IPS-NIHi7 (cell line): ENCODE data around the gene SOWAHC.
"Not testable (repeated sequence)": the region's sequence is repeated elsewhere in the genome, so short reads cannot be mapped to it uniquely, and the experiment has no call there.

Experiments
- DNase-seq: peaks from one replicate; pipeline ENCODE4 v3.0.0; 2012; ENCODE audit warnings: mixed read lengths; ENCODE audit errors: extremely low spot score

The SOWAHC gene

DNA sequence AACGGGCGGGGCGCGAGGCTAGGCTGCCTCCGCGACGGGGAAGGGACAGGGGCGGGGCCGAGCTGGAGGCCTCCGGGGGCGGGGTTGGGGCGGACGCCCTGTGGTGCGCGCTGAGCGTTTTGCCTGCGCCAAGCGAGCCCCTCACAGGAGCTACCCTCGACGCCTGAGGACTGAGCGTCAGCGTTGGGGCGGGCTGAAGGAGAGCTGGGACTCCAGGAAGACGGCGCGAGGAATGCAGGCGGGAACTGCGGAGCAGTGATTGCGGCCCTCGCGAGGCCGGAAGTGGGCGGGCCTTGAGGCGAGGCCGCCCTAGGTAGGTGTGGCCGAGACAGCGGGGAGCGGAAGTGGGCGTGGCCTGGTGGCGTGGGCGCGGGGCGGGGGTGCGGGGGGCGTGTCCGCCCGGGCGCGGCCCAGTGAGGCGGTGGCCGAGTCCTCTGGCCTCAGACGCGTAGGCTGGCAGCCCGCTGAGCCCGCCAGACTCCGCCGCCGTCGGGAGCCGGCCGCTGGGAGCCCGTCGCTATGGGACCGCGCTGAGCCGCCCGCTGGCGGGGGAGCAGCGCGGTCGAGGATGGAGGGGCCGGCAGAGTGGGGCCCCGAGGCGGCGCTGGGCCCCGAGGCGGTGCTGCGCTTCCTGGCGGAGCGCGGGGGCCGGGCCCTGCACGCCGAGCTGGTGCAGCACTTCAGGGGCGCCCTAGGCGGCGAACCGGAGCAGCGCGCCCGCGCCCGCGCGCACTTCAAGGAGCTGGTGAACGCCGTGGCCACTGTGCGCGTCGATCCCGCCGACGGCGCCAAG, at the start of gene SOWAHC, which contains the start of gene SEPTIN10:
Gene SOWAHC, plus strand, starts transcription at position 443 of the 793 bp plus-strand sequence. Its CDS starts 126 bp downstream, at position 569.
Gene SEPTIN10, minus strand, starts transcription at position 45 of the 793 bp plus-strand sequence. CDS start 139 bp downstream, outside the sequence.
- DNase-seq: peak; percentile 93

- no peak for DNase-seq
Observed at GRCh38 chr2:109575373-109575772, 38.8 kb upstream of the SOWAHC start.

- not testable (repeated sequence) for DNase-seq
Observed at GRCh38 chr2:109577630-109578029, 36.5 kb upstream of the SOWAHC start.

DNA sequence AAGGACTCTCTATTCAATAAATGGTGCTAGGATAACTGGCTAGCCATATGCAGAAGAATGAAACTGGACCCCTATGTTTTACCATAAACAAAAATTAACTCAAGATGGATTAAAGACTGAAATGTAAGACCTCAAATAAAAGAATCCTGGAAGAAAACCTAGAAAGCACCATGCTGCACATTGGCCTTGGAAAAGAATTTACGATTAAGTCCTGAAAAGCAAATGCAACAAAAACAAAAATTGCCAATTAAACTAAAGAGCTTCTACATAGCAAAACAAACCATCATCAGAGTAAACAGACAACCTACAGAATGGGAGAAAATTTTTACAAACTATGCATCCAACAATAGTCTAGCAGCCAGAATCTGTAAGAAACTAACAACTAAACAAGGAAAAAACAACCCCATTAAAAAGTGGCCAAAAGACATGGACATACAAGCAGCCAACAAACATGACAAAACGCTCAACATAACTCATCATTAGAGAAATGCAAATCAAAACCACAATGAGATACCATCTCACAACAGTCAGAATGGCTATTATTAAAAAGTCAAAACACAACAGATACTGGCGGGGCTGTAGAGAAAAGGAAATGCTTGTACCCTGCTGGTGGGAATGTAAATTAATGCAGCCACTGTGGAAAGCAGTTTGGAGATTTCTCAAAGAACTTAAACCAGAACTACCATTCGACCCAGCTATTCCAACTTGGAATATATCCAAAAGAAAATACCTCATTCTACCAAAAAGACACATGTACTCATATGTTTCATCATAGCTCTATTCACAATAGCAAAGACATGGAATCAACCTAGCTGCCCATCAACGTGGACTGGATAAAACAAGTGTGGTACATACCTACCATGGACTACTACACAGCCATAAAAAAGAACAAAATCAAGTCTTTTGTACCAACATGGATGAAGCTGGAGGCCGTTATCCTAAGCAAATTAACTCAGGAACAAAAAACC, 31.0 kb upstream of the SOWAHC start:
- DNase-seq: no peak

GRCh38 chr2:109586687-109587086, 27.5 kb upstream of the SOWAHC start:
- DNase-seq: no peak

DNA sequence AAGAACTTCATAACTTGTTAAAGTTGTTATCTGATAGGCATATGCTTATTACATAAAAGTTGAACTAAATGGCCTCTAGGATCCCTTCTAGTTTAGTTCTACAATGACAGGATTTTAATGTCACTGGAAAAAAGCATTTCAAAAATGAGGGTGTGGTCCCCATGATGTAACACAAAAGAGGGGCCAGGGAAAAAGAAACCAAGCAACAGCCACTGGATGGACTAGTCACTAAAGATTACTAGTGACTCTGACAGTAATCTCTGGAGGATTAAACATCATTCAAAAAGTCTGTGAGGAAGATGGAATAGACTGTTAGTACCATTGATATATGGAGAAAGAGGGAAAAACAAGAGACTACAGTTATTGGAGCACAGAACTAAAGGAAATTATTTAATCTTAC, 23.0 kb upstream of the SOWAHC start:
- no peak for DNase-seq

DNA sequence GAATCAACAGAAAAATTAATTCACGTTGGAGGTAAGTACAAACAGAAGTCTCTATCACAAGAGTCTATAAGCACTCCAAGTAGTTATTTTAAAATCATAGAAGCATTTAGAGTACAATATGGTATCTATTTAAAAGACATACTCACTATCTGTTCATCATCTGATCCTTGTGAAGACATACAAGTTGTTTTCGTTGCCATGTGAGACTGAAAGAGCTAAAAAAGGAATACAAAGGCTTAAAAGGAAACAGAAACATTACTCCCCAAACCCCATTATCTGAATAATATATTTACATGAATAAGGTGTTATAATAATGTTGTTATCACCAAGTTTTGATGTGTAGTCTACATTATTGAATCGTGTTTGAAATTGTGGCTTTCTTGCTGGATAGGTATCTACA, 21.3 kb upstream of the SOWAHC start:
- DNase-seq: no peak

DNA sequence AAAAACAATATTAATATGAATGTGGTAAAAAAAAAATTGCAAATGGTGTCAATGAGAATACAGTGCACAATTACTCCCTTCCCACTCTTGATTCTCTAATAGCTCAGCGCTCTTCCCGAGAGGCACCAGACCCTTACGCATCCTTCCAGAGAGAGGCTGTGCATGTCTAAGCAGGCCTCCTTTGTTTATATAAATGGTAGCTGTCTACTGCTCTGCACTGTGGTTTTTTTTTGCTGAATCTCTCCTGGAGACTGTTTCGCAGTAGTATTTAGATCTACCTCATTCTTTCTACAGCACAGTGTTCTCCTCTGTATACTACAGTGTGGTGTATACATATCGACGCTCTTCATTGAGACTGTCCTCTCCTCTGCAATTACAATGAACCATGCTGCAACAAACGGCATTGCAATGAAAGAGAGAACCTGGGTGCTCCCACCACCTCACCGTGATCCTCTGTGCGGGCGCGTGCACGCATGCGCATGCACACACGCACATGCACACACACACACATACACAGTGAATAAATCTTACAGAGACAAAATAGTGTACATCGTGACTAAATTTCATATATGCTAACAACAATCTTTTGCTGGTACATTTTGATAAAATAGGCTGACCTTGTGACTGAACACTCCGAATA, 19.8 kb upstream of the SOWAHC start:
- DNase-seq: no peak

DNA sequence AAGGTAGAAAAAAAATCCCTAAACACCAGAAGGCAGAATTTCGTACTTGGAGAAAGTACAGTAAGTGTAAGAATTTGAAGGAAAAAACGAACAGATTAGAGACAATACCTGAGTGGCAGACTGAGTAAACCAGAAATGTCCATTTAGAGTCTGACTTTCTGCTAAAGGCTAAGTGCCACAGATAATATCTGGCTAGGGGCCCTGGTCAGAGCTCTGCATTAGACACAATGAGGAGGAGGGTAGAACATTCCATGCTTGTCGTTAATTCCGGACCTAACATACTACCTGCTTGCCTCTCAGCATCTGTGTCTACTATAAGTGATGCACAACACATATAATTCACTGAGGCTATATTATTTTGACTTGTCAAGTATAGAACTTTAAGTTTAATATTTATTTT, 18.5 kb upstream of the SOWAHC start:
- no peak for DNase-seq

- DNase-seq: no peak
Observed at GRCh38 chr2:109597283-109597682, 16.9 kb upstream of the SOWAHC start.

DNA sequence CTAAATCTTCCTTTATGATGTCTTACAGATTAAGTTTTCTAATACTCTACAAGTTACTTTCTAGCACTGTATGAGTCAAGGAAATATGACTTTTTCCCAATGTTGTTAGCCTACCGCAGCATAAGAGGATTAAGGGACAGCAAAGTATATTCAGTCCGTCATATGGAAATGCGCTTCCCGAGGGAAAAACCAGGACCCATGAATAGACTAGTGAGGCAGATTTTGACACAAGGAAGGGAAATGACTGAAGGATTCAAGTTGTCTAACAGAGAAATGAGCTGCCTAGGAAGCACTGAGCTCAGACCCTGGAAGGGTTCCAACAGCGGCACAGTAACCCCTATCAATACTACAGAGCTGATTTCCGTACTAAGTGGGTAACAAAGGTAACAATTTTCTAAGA, 12.4 kb upstream of the SOWAHC start:
- no peak for DNase-seq

DNA sequence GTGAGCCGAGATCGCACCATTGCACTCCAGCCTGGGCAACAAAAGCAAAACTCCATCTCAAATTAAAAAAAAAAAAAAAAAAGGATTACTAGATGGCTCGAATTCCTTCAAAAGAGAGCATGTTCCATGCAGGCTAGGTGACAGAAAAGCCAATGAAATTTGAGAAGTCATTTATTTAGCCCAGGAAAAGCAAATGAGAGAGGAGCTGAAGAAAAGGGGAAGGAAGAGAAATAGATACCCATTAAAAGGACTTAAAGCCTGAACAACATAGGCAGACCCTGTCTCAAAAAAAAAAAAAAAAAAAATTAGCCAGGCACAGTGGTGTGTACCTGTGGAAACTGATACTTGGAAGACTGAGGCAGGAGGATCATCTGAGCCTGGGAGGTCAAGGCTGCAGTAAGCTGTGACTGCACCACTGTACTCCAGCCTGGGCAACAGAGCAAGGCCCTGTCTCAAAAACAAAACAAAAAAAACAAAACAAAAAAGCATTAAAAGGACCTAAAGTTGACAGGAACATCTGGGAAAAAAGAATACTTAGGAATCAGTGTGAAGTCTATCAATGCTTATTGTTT, 11.5 kb upstream of the SOWAHC start:
- no peak for DNase-seq

- no peak for DNase-seq
Observed at GRCh38 chr2:109604597-109604996, 9.6 kb upstream of the SOWAHC start.

- no peak for DNase-seq
Observed at GRCh38 chr2:109607766-109608165, 6.4 kb upstream of the SOWAHC start.

DNA sequence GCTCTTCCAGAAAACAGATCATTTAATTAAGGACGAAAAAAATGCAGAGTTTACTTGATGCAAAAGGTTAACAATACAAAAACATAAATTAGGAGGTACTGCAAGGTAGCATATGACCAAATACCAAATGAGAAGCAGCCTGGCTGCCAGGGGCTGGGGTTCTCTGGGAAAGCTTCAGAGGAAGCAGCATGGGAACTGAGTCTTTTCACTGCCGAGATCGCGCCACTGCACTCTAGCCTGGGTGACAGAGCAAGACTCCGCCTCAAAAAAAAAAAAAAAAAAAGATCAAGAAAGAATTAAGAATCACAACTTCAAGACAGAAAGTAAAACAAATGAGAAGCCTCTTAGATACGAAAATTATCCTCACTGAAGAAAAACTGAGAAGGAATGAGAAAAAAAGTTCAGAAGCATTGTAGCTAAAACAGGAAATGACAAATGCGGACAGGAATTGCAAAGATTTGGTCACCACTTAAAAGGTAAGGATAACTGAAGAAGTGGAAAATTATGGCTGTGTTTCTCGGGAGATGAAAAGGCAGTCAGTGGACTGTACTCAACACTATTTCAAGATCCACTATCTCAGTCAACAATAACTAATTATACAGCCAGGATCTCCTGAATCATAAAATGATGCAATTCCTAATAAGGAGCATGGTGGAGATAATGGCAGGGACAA, 4.7 kb upstream of the SOWAHC start:
- no peak for DNase-seq

DNA sequence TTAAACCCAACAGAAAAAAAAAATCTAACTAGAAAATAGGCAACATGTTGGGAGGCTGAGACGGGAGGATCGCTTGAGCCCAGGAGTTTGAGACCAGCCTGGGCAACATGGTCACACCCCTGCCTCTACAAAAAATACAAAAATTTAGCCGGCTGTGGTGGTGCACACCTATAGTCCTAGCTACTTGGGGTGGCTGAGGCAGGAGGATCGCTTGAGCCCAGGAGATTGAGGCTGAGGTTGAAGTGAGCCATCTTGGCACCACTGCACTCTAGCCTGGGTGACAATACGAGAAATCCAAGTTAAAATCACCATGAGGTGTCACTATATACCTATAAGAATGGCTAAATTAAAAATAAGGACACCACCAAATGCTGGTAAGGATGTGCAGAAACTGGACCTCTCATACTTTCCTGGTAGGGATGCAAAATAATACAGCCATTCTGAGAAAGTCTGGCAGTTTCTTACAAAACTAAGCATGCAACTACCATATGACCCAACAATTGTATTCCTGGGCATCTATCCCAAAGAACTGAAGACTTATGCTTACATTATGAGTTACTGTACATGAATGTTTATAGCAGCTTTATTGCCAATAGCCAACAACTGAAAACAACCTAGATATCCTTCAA, 2.6 kb upstream of the SOWAHC start:
- no peak for DNase-seq

DNA sequence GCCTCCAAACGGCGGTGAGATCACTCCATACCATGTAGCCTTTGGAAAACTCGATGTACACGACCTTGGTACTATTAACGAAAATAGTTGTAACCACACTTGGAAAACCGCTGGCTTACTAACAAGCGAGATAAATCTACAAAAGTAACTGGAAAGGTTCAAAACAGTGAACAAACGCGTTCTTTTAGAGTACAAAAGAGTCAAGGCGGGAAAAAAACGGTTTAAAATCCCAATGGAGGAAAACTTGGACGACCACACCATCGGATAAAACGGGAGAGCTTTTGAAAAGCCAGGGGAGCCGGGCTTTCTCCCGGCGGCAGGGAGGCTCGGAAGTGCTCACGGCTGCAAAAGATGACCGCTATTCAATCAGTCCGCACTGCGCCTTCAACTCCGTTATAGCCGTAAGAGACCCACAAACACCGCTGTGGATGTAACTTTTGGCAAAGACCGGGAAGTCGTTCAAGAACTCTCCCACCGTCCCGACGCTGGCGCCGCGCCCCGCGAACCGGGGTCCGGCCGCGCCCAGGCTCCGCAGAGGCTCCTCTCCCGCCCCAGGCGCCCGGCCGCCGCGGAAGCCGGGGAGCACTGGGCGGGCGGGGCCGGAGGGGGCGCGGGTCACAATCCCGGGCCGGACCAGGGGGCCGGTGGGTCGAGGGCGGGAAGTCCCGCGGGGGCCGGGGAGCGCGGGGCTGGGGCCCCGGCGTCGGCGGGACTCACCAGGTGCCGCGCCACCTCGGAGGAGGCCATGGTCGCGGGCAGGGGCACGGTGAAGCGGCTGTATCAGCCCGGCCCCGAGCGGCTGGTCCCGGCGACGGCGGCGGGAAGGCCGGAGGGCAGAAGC, 863 bp upstream of the SOWAHC start:
- DNase-seq: peak; percentile 28

DNA sequence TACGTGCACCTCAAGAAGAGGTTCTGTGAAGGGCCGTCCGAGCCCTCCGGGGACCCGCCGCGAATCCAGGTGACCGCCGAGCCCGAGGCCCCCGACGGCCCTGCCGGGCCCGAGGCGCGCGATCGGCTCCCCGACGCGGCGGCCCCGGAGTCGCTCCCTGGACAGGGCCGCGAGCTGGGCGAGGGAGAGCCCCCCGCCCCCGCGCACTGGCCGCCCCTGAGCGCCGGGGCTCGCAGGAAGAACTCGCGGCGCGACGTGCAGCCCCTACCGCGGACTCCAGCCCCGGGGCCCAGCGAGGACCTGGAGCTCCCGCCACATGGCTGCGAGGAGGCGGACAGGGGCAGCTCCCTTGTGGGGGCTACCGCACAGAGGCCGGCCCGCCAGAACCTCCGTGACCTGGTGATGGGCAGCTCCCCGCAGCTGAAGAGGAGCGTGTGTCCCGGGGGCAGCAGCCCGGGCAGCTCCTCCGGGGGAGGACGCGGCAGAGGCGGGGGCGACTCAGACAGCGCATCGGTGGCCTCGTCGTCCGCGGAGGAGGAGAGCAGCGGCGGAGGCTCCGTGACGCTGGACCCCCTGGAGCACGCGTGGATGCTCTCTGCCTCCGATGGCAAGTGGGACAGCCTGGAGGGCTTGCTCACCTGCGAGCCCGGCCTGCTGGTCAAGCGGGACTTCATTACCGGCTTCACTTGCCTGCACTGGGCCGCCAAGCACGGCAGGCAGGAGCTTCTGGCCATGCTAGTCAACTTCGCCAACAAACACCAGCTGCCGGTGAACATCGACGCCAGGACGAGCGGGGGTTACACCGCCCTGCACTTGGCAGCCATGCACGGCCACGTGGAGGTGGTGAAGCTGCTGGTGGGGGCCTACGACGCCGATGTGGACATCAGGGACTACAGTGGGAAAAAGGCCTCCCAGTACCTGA, 812 bp downstream of the SOWAHC start:
- peak; percentile 26 for DNase-seq
